Measurements from ENCODE around the gene CECR2.

GRCh38 chr22:17486719-17487118 lies 117.5 kb downstream of the CECR2 start:
- TF ChIP-seq BHLHE40 (IDR thresholded peaks at IDR 0.05; ENCODE audit: borderline replicate concordance), result no peak
- TF ChIP-seq ELF4 (IDR thresholded peaks at IDR 0.05), result no peak
- no peak for TF ChIP-seq LEF1 (IDR thresholded peaks at IDR 0.05; ENCODE audit: borderline replicate concordance)
- no peak for TF ChIP-seq SP1 (IDR thresholded peaks at IDR 0.05)
- no peak for TF ChIP-seq ZNF384 (IDR thresholded peaks at IDR 0.05)
- no peak for TF ChIP-seq TARDBP (IDR thresholded peaks at IDR 0.05)
- no peak for TF ChIP-seq PKNOX1 (IDR thresholded peaks at IDR 0.05)
- no peak for TF ChIP-seq NFRKB (IDR thresholded peaks at IDR 0.05)
- TF ChIP-seq FOXM1 (IDR thresholded peaks at IDR 0.05; ENCODE audit: borderline replicate concordance), result no peak
- no peak for TF ChIP-seq FOXK2 (IDR thresholded peaks at IDR 0.05)
- TF ChIP-seq ARNT (IDR thresholded peaks at IDR 0.05), result no peak
- TF ChIP-seq SUZ12 (IDR thresholded peaks at IDR 0.05), result no peak
- no peak for TF ChIP-seq FOXA1 (IDR thresholded peaks at IDR 0.05)
